GM19395 (cell line): ENCODE results near the gene SEMA3B.
A peak's percentile ranks its signal among the peaks of the same experiment; 100 is the strongest.
"Not testable (repeated sequence)": the region's sequence is repeated elsewhere in the genome, so short reads cannot be mapped to it uniquely, and the experiment has no call there.

ENCODE experiments used
- ATAC-seq: cut with Tn5 transposase; IDR thresholded peaks from one replicate; pipeline ENCODE4 v1.9.1; 2021; ENCODE audit warnings: mild to moderate bottlenecking, moderate library complexity; ENCODE audit not compliant: unreplicated experiment

The SEMA3B gene

GRCh38 chr3:50258029-50258680, 10.8 kb upstream of the SEMA3B start:
- ATAC-seq, result no peak

GRCh38 chr3:50258979-50259378, 10.0 kb upstream of the SEMA3B start:
- no peak for ATAC-seq

GRCh38 chr3:50259432-50260026, 9.4 kb upstream of the SEMA3B start:
- peak; percentile 34 for ATAC-seq

GRCh38 chr3:50260027-50260941, 8.7 kb upstream of the SEMA3B start:
- ATAC-seq, result peak; percentile 82

GRCh38 chr3:50260942-50261441, 8.0 kb upstream of the SEMA3B start:
- ATAC-seq, result no peak

- no peak for ATAC-seq
Measured at GRCh38 chr3:50261505-50261904, 7.4 kb upstream of the SEMA3B start.

- ATAC-seq, result not testable (repeated sequence)
Measured at GRCh38 chr3:50262200-50262599, 6.7 kb upstream of the SEMA3B start.

- no peak for ATAC-seq
Measured at GRCh38 chr3:50262778-50263177, 6.2 kb upstream of the SEMA3B start.

- ATAC-seq, result no peak
Measured at GRCh38 chr3:50263478-50264382, 5.2 kb upstream of the SEMA3B start.

GRCh38 chr3:50264383-50264963, 4.5 kb upstream of the SEMA3B start:
- no peak for ATAC-seq

GRCh38 chr3:50264964-50265485, 3.9 kb upstream of the SEMA3B start:
- no peak for ATAC-seq

- ATAC-seq, result no peak
Measured at GRCh38 chr3:50265571-50265970, 3.4 kb upstream of the SEMA3B start.

- ATAC-seq, result no peak
Measured at GRCh38 chr3:50266017-50266416, 2.9 kb upstream of the SEMA3B start.

GRCh38 chr3:50266836-50267235, 2.1 kb upstream of the SEMA3B start:
- ATAC-seq, result no peak

GRCh38 chr3:50267280-50267913, 1.6 kb upstream of the SEMA3B start:
- no peak for ATAC-seq

- no peak for ATAC-seq
Measured at GRCh38 chr3:50268276-50268675, 671 bp upstream of the SEMA3B start.

- ATAC-seq, result no peak
Measured at GRCh38 chr3:50269460-50269859, 513 bp downstream of the SEMA3B start.

- ATAC-seq, result no peak
Measured at GRCh38 chr3:50269977-50270413, 1.0 kb downstream of the SEMA3B start.

GRCh38 chr3:50270422-50271224, 1.7 kb downstream of the SEMA3B start:
- ATAC-seq, result no peak
